ENCODE results near the gene DHX40. TPM values are rescaled to one million over a fixed set of nuclear protein-coding genes. Genes with fewer than 3 reads are reported as not detected.
"Not testable (repeated sequence)": the region's sequence is repeated elsewhere in the genome, so short reads cannot be mapped to it uniquely, and the experiment has no call there.

The DHX40 gene
- total RNA-seq, 1 donor from 2014 or later: 39.7 TPM

- no peak for TF ChIP-seq CTCF (conservative IDR thresholded peaks at IDR 0.05; ENCODE audit: low read depth, low read length)
- no peak for DNase-seq (ENCODE audit: low read depth)
- no peak overlapping the region for H3K4me3 ChIP-seq (ENCODE audit: low read depth, low read length)
Observed at GRCh38 chr17:59542960-59543635, 22.3 kb upstream of the DHX40 start.

- H3K4me3 ChIP-seq (ENCODE audit: low read depth, low read length): no peak overlapping the region
- no peak for DNase-seq (ENCODE audit: low read depth)
- TF ChIP-seq CTCF (conservative IDR thresholded peaks at IDR 0.05; ENCODE audit: low read depth, low read length): no peak
Observed at GRCh38 chr17:59545942-59546341, 19.5 kb upstream of the DHX40 start.

- no peak for TF ChIP-seq CTCF (conservative IDR thresholded peaks at IDR 0.05; ENCODE audit: low read depth, low read length)
- no peak for DNase-seq (ENCODE audit: low read depth)
- no peak overlapping the region for H3K4me3 ChIP-seq (ENCODE audit: low read depth, low read length)
Observed at GRCh38 chr17:59547131-59547915, 18.1 kb upstream of the DHX40 start.

- DNase-seq (ENCODE audit: low read depth); H3K4me3 ChIP-seq (ENCODE audit: low read depth, low read length): not testable (repeated sequence)
Observed at GRCh38 chr17:59548985-59549384, 16.4 kb upstream of the DHX40 start.

GRCh38 chr17:59550703-59551102 is 14.7 kb upstream of the DHX40 start:
- TF ChIP-seq CTCF (conservative IDR thresholded peaks at IDR 0.05; ENCODE audit: low read depth, low read length): no peak
- H3K4me3 ChIP-seq (ENCODE audit: low read depth, low read length): no peak overlapping the region
- no peak for DNase-seq (ENCODE audit: low read depth)

GRCh38 chr17:59558039-59558438 is 7.4 kb upstream of the DHX40 start:
- DNase-seq (ENCODE audit: low read depth): no peak

More at GRCh38 chr17:59558039-59558438, 7.4 kb upstream of the DHX40 start:
- TF ChIP-seq CTCF (conservative IDR thresholded peaks at IDR 0.05; ENCODE audit: low read depth, low read length): no peak
- H3K4me3 ChIP-seq (ENCODE audit: low read depth, low read length): no peak overlapping the region
